Urothelium cell line (cell line): Measurements from ENCODE around the gene KCNN3.

ENCODE experiments used
- DNase-seq: peaks from one replicate; pipeline ENCODE4 v3.0.0; 2011; ENCODE audit warnings: low spot score, mixed read lengths
- FAIRE-seq: peaks from 2 replicates; lab custom pipeline; 2011; peaks lifted over from hg19 to GRCh38; lab: Jason Lieb, UNC

Gene KCNN3

GRCh38 chr1:154845174-154845573, 24.9 kb downstream of the KCNN3 start:
- DNase-seq, result no peak
- no peak for FAIRE-seq

- DNase-seq, result no peak
- no peak for FAIRE-seq
Measured at GRCh38 chr1:154844297-154844681, 25.8 kb downstream of the KCNN3 start.

GRCh38 chr1:154843636-154844296, 26.3 kb downstream of the KCNN3 start:
- no peak for DNase-seq
- no peak for FAIRE-seq

- FAIRE-seq, result no peak
- no peak for DNase-seq
Measured at GRCh38 chr1:154842635-154843034, 27.4 kb downstream of the KCNN3 start.

- FAIRE-seq, result peak; percentile 20
Measured at GRCh38 chr1:154841384-154841783, 28.7 kb downstream of the KCNN3 start.

GRCh38 chr1:154840269-154841176, 29.6 kb downstream of the KCNN3 start:
- no peak for DNase-seq
- no peak for FAIRE-seq

More at GRCh38 chr1:154841384-154841783, 28.7 kb downstream of the KCNN3 start:
- no peak for DNase-seq

- DNase-seq (no peak), FAIRE-seq (no peak)
Measured at GRCh38 chr1:154839691-154840090, 30.4 kb downstream of the KCNN3 start.

- DNase-seq, result no peak
- FAIRE-seq, result no peak
Measured at GRCh38 chr1:154838988-154839387, 31.1 kb downstream of the KCNN3 start.

GRCh38 chr1:154838461-154838860, 31.6 kb downstream of the KCNN3 start:
- no peak for FAIRE-seq
- no peak for DNase-seq

GRCh38 chr1:154837672-154838171, 32.4 kb downstream of the KCNN3 start:
- FAIRE-seq (no peak), DNase-seq (no peak)

- no peak for DNase-seq
- no peak for FAIRE-seq
Measured at GRCh38 chr1:154837034-154837671, 32.9 kb downstream of the KCNN3 start.

- no peak for FAIRE-seq
- DNase-seq, result no peak
Measured at GRCh38 chr1:154835531-154836324, 34.4 kb downstream of the KCNN3 start.

- FAIRE-seq (no peak), DNase-seq (no peak)
Measured at GRCh38 chr1:154833841-154834240, 36.2 kb downstream of the KCNN3 start.

GRCh38 chr1:154833209-154833608, 36.9 kb downstream of the KCNN3 start:
- FAIRE-seq (no peak), DNase-seq (no peak)

- FAIRE-seq (no peak), DNase-seq (no peak)
Measured at GRCh38 chr1:154832384-154832783, 37.7 kb downstream of the KCNN3 start.

GRCh38 chr1:154831462-154831861, 38.6 kb downstream of the KCNN3 start:
- FAIRE-seq, result no peak
- no peak for DNase-seq

GRCh38 chr1:154829062-154829461, 41.0 kb downstream of the KCNN3 start:
- FAIRE-seq, result no peak

GRCh38 chr1:154824179-154825000, 45.7 kb downstream of the KCNN3 start:
- FAIRE-seq, result no peak
- no peak for DNase-seq

More at GRCh38 chr1:154829062-154829461, 41.0 kb downstream of the KCNN3 start:
- DNase-seq, result no peak

GRCh38 chr1:154822717-154823116, 47.4 kb downstream of the KCNN3 start:
- DNase-seq (no peak), FAIRE-seq (no peak)

GRCh38 chr1:154822233-154822632, 47.8 kb downstream of the KCNN3 start:
- FAIRE-seq (no peak), DNase-seq (no peak)
